Psoas muscle (tissue), 8 donors: ENCODE data around the gene AURKAIP1. TPM values are rescaled to one million over a fixed set of nuclear protein-coding genes. Genes with fewer than 3 reads are reported as not detected.

Experiments used
- ATAC-seq, 4 donors: fragments of 200-7000 bp; cut with Tn5 transposase; one replicate each; pipeline ENCODE4 v1.9.1; 2020; ENCODE audit warnings: moderate library complexity in 3 of 4, mild to moderate bottlenecking in 2 of 4
- DNase-seq, 2 donors: peaks; one replicate each; pipeline ENCODE4 v3.0.0-alpha.2; 2020
- H3K27ac ChIP-seq: fragments of 200-600 bp; one replicate; pipeline ENCODE4 v1.8.0; 2022
- H3K27me3 ChIP-seq, 3 donors: fragments of 200-600 bp in 1 of 3; one replicate each; pipeline versions ENCODE4 v1.6.1 to v1.8.0; 2013 to 2022; ENCODE audit warnings: low read length in 2 of 3, mild to moderate bottlenecking in 2 of 3, moderate library complexity in 1 of 3; ENCODE audit not compliant: insufficient read depth in 3 of 3
- H3K36me3 ChIP-seq, 2 donors: fragments of 200-600 bp in 1 of 2; one replicate each; pipeline versions ENCODE4 v1.6.1 to v1.8.0; 2013 to 2022; ENCODE audit warnings: low read depth in 1 of 2, mild to moderate bottlenecking in 1 of 2, moderate library complexity in 1 of 2; ENCODE audit not compliant: insufficient read depth in 1 of 2
- H3K4me1 ChIP-seq: fragments of 200-600 bp; one replicate; pipeline ENCODE4 v1.8.0; 2022
- H3K4me3 ChIP-seq: fragments of 200-600 bp; one replicate; pipeline ENCODE4 v1.8.0; 2022; ENCODE audit warnings: mild to moderate bottlenecking
- H3K9me3 ChIP-seq: fragments of 200-600 bp; one replicate; pipeline ENCODE4 v1.8.0; 2022
- WGBS, 3 donors: extraction: QIAGEN DNeasy Blood & Tissue Kit; methylation state at CpG; one replicate each; pipeline versions ENCODE4 v1.1.6 to v1.1.7; 2013; 5-methylcytosine and 5-hydroxymethylcytosine counted together
- intact Hi-C, 2 donors: fragments of 100-400 bp; cut with DNase I; formaldehyde crosslinking; loops; one replicate each; pipeline versions ENCODE4 v1.11.0 to v1.14.2; 2022
- polyA plus RNA-seq, 3 donors: library from polyadenylated mRNA; stranded (reverse); fragments of 200-250 nt; gene quantifications; one replicate each; pipeline ENCODE4 v1.2.3, GENCODE V29; 2013
- total RNA-seq, 4 donors: library from RNA; stranded (reverse); fragmentation: NEBNext Ultra II Directional in 2 of 4; extraction: Animal tissue kit (Norgen Biotek cat#: 25700) in 2 of 4; gene quantifications; one replicate each; pipeline versions ENCODE4 v1.2.1 to v1.2.4, GENCODE V29; 2021 to 2023
- TF ChIP-seq, protein P1 (sequence below): fragments of 200-600 bp; IDR thresholded peaks from one replicate; pipeline ENCODE4 v1.8.0; 2022; ENCODE audit warnings: antibody characterized with exemption
- donor health status: healthy with polysubstance abuse.
- donor health status: DM: no; HTN: no; CAD: no; lungs with moderate emphysema.
- donor health status: Bipolar disorder and iron deficiency.
- donor health status: healthy.
- donor health status: DM: yes; HTN: yes; CAD: no.
- donor health status: DM: no; HTN: no; CAD: no.
- donor health status: DM: no; HTN: no; CAD: no.
- donor health status: DM: yes; HTN: yes; CAD: no.

The AURKAIP1 gene
- total and polyA plus RNA-seq, 7 donors, result 180 to 534 (median 194) TPM

- intact Hi-C loops, result no loop called here
- 94 to 97% (median 96%) methylated on average over 5 of the region's 5 CpGs for WGBS, 3 donors
- Histone ChIP-seq H3K4me3 (no peak overlapping the region), H3K9me3 (no peaks in the 10 kb centered on the region), H3K36me3 (no peaks in the 10 kb centered on the region), H3K27ac (no peak overlapping the region), H3K27me3 (no peaks in the 10 kb centered on the region), H3K4me1 (peaks cover 7% of the 10 kb centered on the region)
- ATAC-seq (no peak), DNase-seq (no peak)
- TF ChIP-seq, protein P1, sequence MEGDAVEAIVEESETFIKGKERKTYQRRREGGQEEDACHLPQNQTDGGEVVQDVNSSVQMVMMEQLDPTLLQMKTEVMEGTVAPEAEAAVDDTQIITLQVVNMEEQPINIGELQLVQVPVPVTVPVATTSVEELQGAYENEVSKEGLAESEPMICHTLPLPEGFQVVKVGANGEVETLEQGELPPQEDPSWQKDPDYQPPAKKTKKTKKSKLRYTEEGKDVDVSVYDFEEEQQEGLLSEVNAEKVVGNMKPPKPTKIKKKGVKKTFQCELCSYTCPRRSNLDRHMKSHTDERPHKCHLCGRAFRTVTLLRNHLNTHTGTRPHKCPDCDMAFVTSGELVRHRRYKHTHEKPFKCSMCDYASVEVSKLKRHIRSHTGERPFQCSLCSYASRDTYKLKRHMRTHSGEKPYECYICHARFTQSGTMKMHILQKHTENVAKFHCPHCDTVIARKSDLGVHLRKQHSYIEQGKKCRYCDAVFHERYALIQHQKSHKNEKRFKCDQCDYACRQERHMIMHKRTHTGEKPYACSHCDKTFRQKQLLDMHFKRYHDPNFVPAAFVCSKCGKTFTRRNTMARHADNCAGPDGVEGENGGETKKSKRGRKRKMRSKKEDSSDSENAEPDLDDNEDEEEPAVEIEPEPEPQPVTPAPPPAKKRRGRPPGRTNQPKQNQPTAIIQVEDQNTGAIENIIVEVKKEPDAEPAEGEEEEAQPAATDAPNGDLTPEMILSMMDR, result no peak
These were observed 7.7 kb downstream of the AURKAIP1 start for GRCh38 chr1:1367315-1367714.

DNA sequence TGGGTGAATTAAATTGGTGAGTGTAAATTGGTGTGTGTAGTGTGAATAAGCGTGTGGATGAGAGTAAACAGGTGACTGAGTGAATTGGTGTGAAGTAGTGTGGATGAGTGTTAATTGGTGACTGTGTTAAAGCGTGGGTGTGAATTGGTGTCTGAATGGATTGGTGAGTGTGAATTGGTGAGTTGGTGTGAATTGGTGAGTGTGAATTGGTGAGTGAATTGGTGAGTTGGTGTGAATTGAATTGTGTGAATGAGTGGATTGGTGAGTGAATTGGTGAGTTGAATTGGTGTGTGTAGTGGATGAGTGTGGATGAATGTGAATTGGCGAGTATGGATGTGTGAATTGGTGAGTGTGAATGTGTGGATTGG is 8.3 kb downstream of the AURKAIP1 start:
- Histone ChIP-seq H3K4me1 (peaks cover 1% of the 10 kb centered on the region), H3K36me3 (no peaks in the 10 kb centered on the region), H3K4me3 (no peak overlapping the region), H3K27ac (no peak overlapping the region), H3K27me3 (peaks cover 0 to 4% (median under 1%) of the 10 kb centered on the region in 3 donors), H3K9me3 (no peaks in the 10 kb centered on the region)
- TF ChIP-seq, protein P1, result no peak
- no peak for DNase-seq
- 94 to 98% (median 97%) methylated on average over 3 of the region's 3 CpGs for WGBS, 3 donors
- ATAC-seq, result no peak
- intact Hi-C loops, result no loop called here

GRCh38 chr1:1365875-1366698 is 8.9 kb downstream of the AURKAIP1 start:
- no peak overlapping the region for H3K27ac ChIP-seq
- TF ChIP-seq, protein P1, result no peak
- WGBS, 3 donors, result 82 to 83% (median 83%) methylated on average over 10 of the region's 10 CpGs

DNA sequence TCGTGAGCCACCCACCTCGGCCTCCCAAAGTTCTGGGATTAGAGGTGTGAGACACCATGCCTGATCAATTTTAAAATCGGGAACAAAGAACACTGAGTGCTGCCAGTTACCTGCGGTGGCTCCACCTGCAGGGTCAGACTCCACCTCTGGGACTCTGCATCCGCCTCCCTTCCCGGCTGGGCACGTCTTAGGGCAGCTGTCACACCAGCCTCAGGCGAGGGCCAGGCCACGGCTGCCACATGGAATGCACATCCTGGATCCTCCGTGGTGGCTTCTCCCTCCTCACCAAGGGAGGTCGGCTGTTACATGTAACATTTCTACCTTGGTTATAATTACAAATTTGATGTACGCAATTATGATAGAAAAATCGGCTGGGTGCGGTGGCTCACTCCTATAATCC is 10.7 kb downstream of the AURKAIP1 start:
- WGBS, 3 donors, result 72 to 76% (median 74%) methylated on average over 14 of the region's 14 CpGs
- Histone ChIP-seq H3K36me3 (no peaks in the 10 kb centered on the region), H3K27ac (no peak overlapping the region), H3K4me1 (peaks cover 12% of the 10 kb centered on the region), H3K4me3 (no peak overlapping the region), H3K9me3 (no peaks in the 10 kb centered on the region), H3K27me3 (peaks cover 0 to 18% (median 11%) of the 10 kb centered on the region in 3 donors)
- TF ChIP-seq, protein P1, result no peak
- DNase-seq (peak in 1 of 2 donors; percentile 46), ATAC-seq (no peak)
- intact Hi-C loops, result no loop called here

More at GRCh38 chr1:1365875-1366698, 8.9 kb downstream of the AURKAIP1 start:
- H3K36me3 ChIP-seq, result no peaks in the 10 kb centered on the region
- DNase-seq (no peak), ATAC-seq (no peak)
- no peak overlapping the region for H3K4me3 ChIP-seq
- intact Hi-C loops, result no loop called here
- H3K9me3 ChIP-seq, result no peaks in the 10 kb centered on the region
- H3K27me3 ChIP-seq, result peaks cover 0 to 6% (median 4%) of the 10 kb centered on the region in 3 donors
- H3K4me1 ChIP-seq, result peaks cover 3% of the 10 kb centered on the region
